Measurements from ENCODE around the gene RAD51AP2. TPM values are rescaled to one million over a fixed set of nuclear protein-coding genes. Genes with fewer than 3 reads are reported as not detected.

Gene RAD51AP2
- total RNA-seq, 4 donors from 2014 or later = not detected

- ATAC-seq (ENCODE audit: low FRiP score) (no peak), DNase-seq (ENCODE audit: low spot score) (no peak)
- TF ChIP-seq CTCF (IDR thresholded peaks at IDR 0.05) = no peak
Observed at GRCh38 chr2:17547737-17548136, 29.5 kb upstream of the RAD51AP2 start.

GRCh38 chr2:17547237-17547636 is 29.0 kb upstream of the RAD51AP2 start:
- ATAC-seq (ENCODE audit: low FRiP score) (no peak), DNase-seq (ENCODE audit: low spot score) (no peak)
- TF ChIP-seq CTCF (IDR thresholded peaks at IDR 0.05) = no peak

DNA sequence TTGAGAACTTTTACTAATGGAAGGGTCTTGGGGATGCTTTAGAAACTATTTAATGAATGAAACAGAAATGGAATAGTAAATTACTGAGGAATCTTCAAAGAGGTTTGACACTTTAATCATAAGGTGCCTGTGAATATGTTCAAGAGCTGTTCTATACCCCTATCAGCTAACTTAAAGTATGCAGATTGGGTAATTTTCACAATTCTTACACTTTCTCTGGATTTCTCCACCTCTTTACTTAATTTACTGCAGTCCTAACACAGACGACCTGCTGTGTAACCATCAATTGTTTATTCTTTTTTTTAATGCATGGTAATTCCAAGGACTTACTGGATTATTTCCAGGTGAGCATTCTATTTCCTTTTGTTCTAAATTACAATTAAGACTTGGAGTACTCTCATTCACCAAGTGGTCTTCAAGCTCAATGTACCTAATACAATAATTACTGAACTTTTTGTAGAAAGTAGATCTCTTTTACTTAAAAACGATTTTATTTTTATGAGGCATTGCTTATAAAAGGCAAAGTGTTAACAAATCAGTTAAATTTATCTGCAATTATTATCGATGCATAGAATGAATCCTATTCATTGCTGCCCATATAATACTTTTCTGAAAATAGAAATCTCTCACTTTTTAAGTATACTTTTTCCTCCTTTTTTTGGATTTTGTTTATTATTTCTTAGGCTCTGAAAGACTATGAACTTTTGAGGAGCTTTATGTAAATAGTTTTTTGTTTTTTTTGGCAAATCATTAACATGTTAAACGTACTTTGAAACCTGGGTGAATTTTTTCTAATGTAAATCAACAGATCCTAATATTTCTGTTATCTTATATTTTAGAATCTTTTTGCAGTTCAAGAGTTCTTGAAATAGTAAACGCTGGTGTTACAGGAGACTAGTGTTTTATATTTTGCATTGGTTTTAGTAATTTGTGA is 27.7 kb upstream of the RAD51AP2 start:
- DNase-seq (ENCODE audit: low spot score) (no peak), ATAC-seq (ENCODE audit: low FRiP score) (no peak)
- TF ChIP-seq CTCF (IDR thresholded peaks at IDR 0.05) = no peak

DNA sequence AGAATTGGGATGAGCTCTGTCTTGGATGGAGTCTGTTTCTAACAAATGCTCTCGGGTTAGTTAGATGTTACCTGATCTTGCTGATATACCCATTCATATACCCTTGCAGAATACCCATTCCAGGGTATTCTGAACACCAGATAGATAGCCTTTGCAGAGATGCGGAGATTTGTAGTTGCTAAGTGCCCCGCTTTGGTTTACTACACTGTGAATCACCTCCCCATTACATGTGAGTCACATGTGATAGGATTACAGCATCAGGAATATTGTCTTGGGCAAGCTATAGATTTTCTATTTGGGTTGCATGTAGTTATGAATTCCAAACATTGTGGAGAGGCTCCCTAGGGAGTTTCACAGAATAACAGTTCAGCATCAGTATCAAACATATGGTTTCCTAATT is 26.0 kb upstream of the RAD51AP2 start:
- no peak for TF ChIP-seq CTCF (IDR thresholded peaks at IDR 0.05)
- ATAC-seq (ENCODE audit: low FRiP score) = no peak
- DNase-seq (ENCODE audit: low spot score) = no peak

- no peak for DNase-seq (ENCODE audit: low spot score)
- no peak for ATAC-seq (ENCODE audit: low FRiP score)
- no peak for TF ChIP-seq CTCF (IDR thresholded peaks at IDR 0.05)
Observed at GRCh38 chr2:17543848-17544247, 25.6 kb upstream of the RAD51AP2 start.

GRCh38 chr2:17543131-17543660 is 25.0 kb upstream of the RAD51AP2 start:
- ATAC-seq (ENCODE audit: low FRiP score) (no peak), DNase-seq (ENCODE audit: low spot score) (no peak)
- no peak for TF ChIP-seq CTCF (IDR thresholded peaks at IDR 0.05)

GRCh38 chr2:17542471-17542870 is 24.2 kb upstream of the RAD51AP2 start:
- DNase-seq (ENCODE audit: low spot score) (no peak), ATAC-seq (ENCODE audit: low FRiP score) (no peak)
- TF ChIP-seq CTCF (IDR thresholded peaks at IDR 0.05) = no peak
